ENCODE measurements around the gene CST3. TPM values are rescaled to one million over a fixed set of nuclear protein-coding genes. Genes with fewer than 3 reads are reported as not detected.
"Not testable (repeated sequence)": the region's sequence is repeated elsewhere in the genome, so short reads cannot be mapped to it uniquely, and the experiment has no call there.

CST3 gene, protein sequence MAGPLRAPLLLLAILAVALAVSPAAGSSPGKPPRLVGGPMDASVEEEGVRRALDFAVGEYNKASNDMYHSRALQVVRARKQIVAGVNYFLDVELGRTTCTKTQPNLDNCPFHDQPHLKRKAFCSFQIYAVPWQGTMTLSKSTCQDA
- total RNA-seq = 50.1 TPM

- H3K9ac ChIP-seq (ENCODE audit: low read depth in 1 of 3, low read length in 3 of 3) = peak within 1 kb of the TSS; percentile 83 to 96 (median 92)
- H3K4me3 ChIP-seq (ENCODE audit: low read length in 3 of 3) = peak within 1 kb of the TSS; percentile 80 to 91 (median 86)
- H3K27me3 ChIP-seq (ENCODE audit: control insufficient read depth in 3 of 3, insufficient read depth in 3 of 3, low read length in 3 of 3) = no peaks in the 10 kb centered on the region
- H3K9me3 ChIP-seq (ENCODE audit: control insufficient read depth in 3 of 3, low read length in 3 of 3) = no peaks in the 10 kb centered on the region
- H3K4me1 ChIP-seq (ENCODE audit: control insufficient read depth in 3 of 3, insufficient read depth in 3 of 3, low read length in 3 of 3) = peaks cover 68 to 78% (median 77%) of the 10 kb centered on the region in 3 donors
- peaks cover 12 to 23% (median 13%) of the 10 kb centered on the region in 3 donors for H3K36me3 ChIP-seq (ENCODE audit: control insufficient read depth in 3 of 3, insufficient read depth in 3 of 3, low read length in 3 of 3)
- peak within 1 kb of the TSS; percentile 95 for H3K27ac ChIP-seq (ENCODE audit: low read depth, low read length)
Observed at GRCh38 chr20:23637282-23638221, at the start of gene CST3. TSS of gene CST3 (minus strand) at chr20:23637955. CDS start at chr20:23637862, 93 bp downstream.

DNA sequence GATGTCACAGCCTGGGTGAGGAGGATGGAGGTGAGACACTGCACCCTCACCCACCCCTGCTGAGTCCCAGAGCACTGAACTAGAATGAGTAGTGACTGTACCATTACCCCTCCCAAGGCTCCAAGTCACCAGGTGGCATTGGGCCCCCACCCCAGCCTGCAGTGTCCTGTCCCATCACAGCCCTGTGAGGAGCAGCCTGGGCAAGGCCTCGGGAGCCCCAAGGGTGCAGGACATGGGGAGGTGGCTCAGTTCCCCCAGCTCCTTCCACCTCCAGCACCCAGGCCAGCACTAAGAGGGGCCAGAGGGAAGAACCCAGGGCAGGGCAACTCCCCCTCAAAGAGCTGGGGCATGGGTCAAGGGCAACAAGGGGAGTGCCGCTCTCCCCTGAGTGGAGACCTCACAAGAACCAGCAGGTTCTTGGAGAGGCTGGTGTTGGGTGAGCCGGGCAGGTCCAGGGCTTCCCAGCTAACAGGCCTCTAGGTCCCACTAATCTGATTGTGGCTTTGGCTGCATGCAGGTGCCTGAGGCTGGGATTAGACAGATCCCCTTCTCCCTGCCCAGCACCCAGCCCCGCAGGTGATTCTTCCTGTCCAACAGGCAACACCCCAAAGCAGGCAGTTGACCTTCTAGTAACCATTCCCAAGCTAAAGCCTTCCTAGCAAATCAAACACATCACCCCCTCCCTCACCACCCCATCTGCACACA, 48.4 kb upstream of the CST3 start:
- no peak overlapping the region for H3K4me3 ChIP-seq (ENCODE audit: low read length in 3 of 3)
- no peaks in the 10 kb centered on the region for H3K36me3 ChIP-seq (ENCODE audit: control insufficient read depth in 3 of 3, insufficient read depth in 3 of 3, low read length in 3 of 3)
- no peaks in the 10 kb centered on the region for H3K27me3 ChIP-seq (ENCODE audit: control insufficient read depth in 3 of 3, insufficient read depth in 3 of 3, low read length in 3 of 3)
- H3K4me1 ChIP-seq (ENCODE audit: control insufficient read depth in 3 of 3, insufficient read depth in 3 of 3, low read length in 3 of 3) = no peaks in the 10 kb centered on the region
- no peak overlapping the region for H3K27ac ChIP-seq (ENCODE audit: low read depth, low read length)
- H3K9me3 ChIP-seq (ENCODE audit: control insufficient read depth in 3 of 3, low read length in 3 of 3) = no peaks in the 10 kb centered on the region
- no peak overlapping the region for H3K9ac ChIP-seq (ENCODE audit: low read depth in 1 of 3, low read length in 3 of 3)

- not testable (repeated sequence) for H3K27me3 ChIP-seq (ENCODE audit: control insufficient read depth in 3 of 3, insufficient read depth in 3 of 3, low read length in 3 of 3); H3K9me3 ChIP-seq (ENCODE audit: control insufficient read depth in 3 of 3, low read length in 3 of 3); H3K36me3 ChIP-seq (ENCODE audit: control insufficient read depth in 3 of 3, insufficient read depth in 3 of 3, low read length in 3 of 3); H3K4me3 ChIP-seq (ENCODE audit: low read length in 3 of 3); H3K27ac ChIP-seq (ENCODE audit: low read depth, low read length); H3K4me1 ChIP-seq (ENCODE audit: control insufficient read depth in 3 of 3, insufficient read depth in 3 of 3, low read length in 3 of 3); H3K9ac ChIP-seq (ENCODE audit: low read depth in 1 of 3, low read length in 3 of 3)
Observed at GRCh38 chr20:23685529-23685896, 47.8 kb upstream of the CST3 start.

DNA sequence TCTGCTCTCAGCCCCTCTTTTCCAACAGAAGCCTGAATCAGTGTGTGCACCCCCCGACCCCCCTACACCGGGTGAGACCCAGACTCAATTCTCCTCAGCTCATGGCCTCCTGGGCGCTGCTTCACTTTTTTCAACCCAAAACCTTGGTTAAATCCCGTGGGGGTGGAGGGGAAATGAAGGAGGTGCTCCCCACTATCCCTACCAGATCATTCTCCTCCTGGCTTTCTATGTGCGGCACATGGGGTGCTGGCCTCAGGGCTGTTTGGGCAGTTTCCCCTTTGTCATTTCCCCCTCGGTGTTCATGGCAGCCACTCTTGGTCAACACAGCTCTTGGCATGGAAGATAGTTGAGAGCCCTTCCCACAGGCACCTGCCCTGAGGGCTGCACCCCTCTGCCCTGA, 46.5 kb upstream of the CST3 start:
- peaks cover 0 to 6% (median 0%) of the 10 kb centered on the region in 3 donors for H3K4me1 ChIP-seq (ENCODE audit: control insufficient read depth in 3 of 3, insufficient read depth in 3 of 3, low read length in 3 of 3)

DNA sequence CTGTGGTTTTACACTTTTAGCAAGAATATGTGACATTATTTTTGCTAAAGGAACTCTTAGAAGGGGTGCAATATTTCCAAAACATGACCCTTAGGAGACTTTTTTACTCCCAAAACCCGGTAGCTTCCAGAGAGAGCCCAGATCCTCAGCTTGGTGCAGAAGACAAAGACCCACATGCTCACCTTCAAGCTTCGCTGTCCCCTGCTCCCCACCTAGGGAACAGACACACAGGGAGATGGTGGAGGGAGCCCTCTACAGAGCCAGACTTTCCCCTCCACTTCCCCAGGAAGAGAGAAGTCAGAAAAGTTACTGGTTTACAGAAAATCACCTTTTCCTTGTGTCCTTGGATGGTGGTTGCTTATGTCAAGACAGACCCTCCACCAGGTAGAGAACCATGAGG, 46.1 kb upstream of the CST3 start:
- Histone ChIP-seq H3K27me3 (ENCODE audit: control insufficient read depth in 3 of 3, insufficient read depth in 3 of 3, low read length in 3 of 3) (no peaks in the 10 kb centered on the region), H3K9me3 (ENCODE audit: control insufficient read depth in 3 of 3, low read length in 3 of 3) (no peaks in the 10 kb centered on the region), H3K27ac (ENCODE audit: low read depth, low read length) (no peak overlapping the region), H3K9ac (ENCODE audit: low read depth in 1 of 3, low read length in 3 of 3) (no peak overlapping the region), H3K36me3 (ENCODE audit: control insufficient read depth in 3 of 3, insufficient read depth in 3 of 3, low read length in 3 of 3) (no peaks in the 10 kb centered on the region), H3K4me1 (ENCODE audit: control insufficient read depth in 3 of 3, insufficient read depth in 3 of 3, low read length in 3 of 3) (peaks cover 0 to 6% (median 0%) of the 10 kb centered on the region in 3 donors), H3K4me3 (ENCODE audit: low read length in 3 of 3) (no peak overlapping the region)

More for the DNA sequence above, 46.5 kb upstream of the CST3 start:
- no peak overlapping the region for H3K9ac ChIP-seq (ENCODE audit: low read depth in 1 of 3, low read length in 3 of 3)
- no peak overlapping the region for H3K4me3 ChIP-seq (ENCODE audit: low read length in 3 of 3)
- H3K36me3 ChIP-seq (ENCODE audit: control insufficient read depth in 3 of 3, insufficient read depth in 3 of 3, low read length in 3 of 3) = no peaks in the 10 kb centered on the region
- H3K27ac ChIP-seq (ENCODE audit: low read depth, low read length) = no peak overlapping the region
- no peaks in the 10 kb centered on the region for H3K9me3 ChIP-seq (ENCODE audit: control insufficient read depth in 3 of 3, low read length in 3 of 3)
- H3K27me3 ChIP-seq (ENCODE audit: control insufficient read depth in 3 of 3, insufficient read depth in 3 of 3, low read length in 3 of 3) = no peaks in the 10 kb centered on the region

- Histone ChIP-seq H3K4me1 (ENCODE audit: control insufficient read depth in 3 of 3, insufficient read depth in 3 of 3, low read length in 3 of 3) (peaks cover 0 to 6% (median 0%) of the 10 kb centered on the region in 3 donors), H3K9me3 (ENCODE audit: control insufficient read depth in 3 of 3, low read length in 3 of 3) (no peaks in the 10 kb centered on the region), H3K4me3 (ENCODE audit: low read length in 3 of 3) (no peak overlapping the region), H3K27ac (ENCODE audit: low read depth, low read length) (no peak overlapping the region), H3K27me3 (ENCODE audit: control insufficient read depth in 3 of 3, insufficient read depth in 3 of 3, low read length in 3 of 3) (no peaks in the 10 kb centered on the region), H3K36me3 (ENCODE audit: control insufficient read depth in 3 of 3, insufficient read depth in 3 of 3, low read length in 3 of 3) (no peaks in the 10 kb centered on the region), H3K9ac (ENCODE audit: low read depth in 1 of 3, low read length in 3 of 3) (no peak overlapping the region)
Observed at GRCh38 chr20:23683281-23683680, 45.5 kb upstream of the CST3 start.

DNA sequence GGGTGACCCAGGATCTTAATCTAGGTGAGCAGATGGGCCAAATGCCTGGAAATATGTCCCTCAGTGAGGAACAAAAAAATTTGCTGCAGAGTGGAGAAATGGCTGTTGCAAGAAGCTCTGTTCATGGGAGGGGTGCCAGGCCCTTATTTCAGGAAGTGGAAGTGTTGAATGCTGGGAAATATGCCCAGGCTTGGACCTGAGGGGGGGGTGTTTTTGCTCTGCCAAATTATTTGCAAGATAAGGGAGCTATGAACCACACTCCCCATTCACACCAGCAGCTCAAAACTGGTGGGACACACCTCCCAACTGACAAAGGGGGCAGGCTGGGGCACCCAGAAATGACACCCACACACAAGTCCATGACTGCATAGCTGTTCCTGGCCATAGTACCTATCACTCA, 42.4 kb upstream of the CST3 start:
- no peak overlapping the region for H3K4me3 ChIP-seq (ENCODE audit: low read length in 3 of 3)
- H3K27me3 ChIP-seq (ENCODE audit: control insufficient read depth in 3 of 3, insufficient read depth in 3 of 3, low read length in 3 of 3) = no peaks in the 10 kb centered on the region
- H3K27ac ChIP-seq (ENCODE audit: low read depth, low read length) = no peak overlapping the region
- no peaks in the 10 kb centered on the region for H3K36me3 ChIP-seq (ENCODE audit: control insufficient read depth in 3 of 3, insufficient read depth in 3 of 3, low read length in 3 of 3)
- H3K4me1 ChIP-seq (ENCODE audit: control insufficient read depth in 3 of 3, insufficient read depth in 3 of 3, low read length in 3 of 3) = peaks cover 0 to 6% (median 0%) of the 10 kb centered on the region in 3 donors
- no peaks in the 10 kb centered on the region for H3K9me3 ChIP-seq (ENCODE audit: control insufficient read depth in 3 of 3, low read length in 3 of 3)
- H3K9ac ChIP-seq (ENCODE audit: low read depth in 1 of 3, low read length in 3 of 3) = no peak overlapping the region

- no peak overlapping the region for H3K27ac ChIP-seq (ENCODE audit: low read depth, low read length)
- H3K9ac ChIP-seq (ENCODE audit: low read depth in 1 of 3, low read length in 3 of 3) = no peak overlapping the region
- no peaks in the 10 kb centered on the region for H3K27me3 ChIP-seq (ENCODE audit: control insufficient read depth in 3 of 3, insufficient read depth in 3 of 3, low read length in 3 of 3)
- peaks cover 0 to 6% (median 0%) of the 10 kb centered on the region in 3 donors for H3K4me1 ChIP-seq (ENCODE audit: control insufficient read depth in 3 of 3, insufficient read depth in 3 of 3, low read length in 3 of 3)
- H3K9me3 ChIP-seq (ENCODE audit: control insufficient read depth in 3 of 3, low read length in 3 of 3) = no peaks in the 10 kb centered on the region
- no peak overlapping the region for H3K4me3 ChIP-seq (ENCODE audit: low read length in 3 of 3)
- no peaks in the 10 kb centered on the region for H3K36me3 ChIP-seq (ENCODE audit: control insufficient read depth in 3 of 3, insufficient read depth in 3 of 3, low read length in 3 of 3)
Observed at GRCh38 chr20:23679133-23680092, 41.7 kb upstream of the CST3 start.

- Histone ChIP-seq H3K36me3 (ENCODE audit: control insufficient read depth in 3 of 3, insufficient read depth in 3 of 3, low read length in 3 of 3) (no peaks in the 10 kb centered on the region), H3K4me1 (ENCODE audit: control insufficient read depth in 3 of 3, insufficient read depth in 3 of 3, low read length in 3 of 3) (no peaks in the 10 kb centered on the region), H3K27ac (ENCODE audit: low read depth, low read length) (no peak overlapping the region), H3K9me3 (ENCODE audit: control insufficient read depth in 3 of 3, low read length in 3 of 3) (no peaks in the 10 kb centered on the region), H3K9ac (ENCODE audit: low read depth in 1 of 3, low read length in 3 of 3) (no peak overlapping the region), H3K27me3 (ENCODE audit: control insufficient read depth in 3 of 3, insufficient read depth in 3 of 3, low read length in 3 of 3) (no peaks in the 10 kb centered on the region), H3K4me3 (ENCODE audit: low read length in 3 of 3) (no peak overlapping the region)
Observed at GRCh38 chr20:23673209-23673608, 35.5 kb upstream of the CST3 start.
